Panc1 (cell line): ENCODE data around the gene SLC4A4.

Experiments
- CTCF ChIP-seq: fragments of 450-650 bp; IDR thresholded peaks from 2 replicates; pipeline ENCODE4 v1.5.1; 2017; ENCODE audit warnings: mild to moderate bottlenecking
- POLR2AphosphoS5 ChIP-seq: IDR thresholded peaks from 2 replicates; pipeline ENCODE4 v1.6.1; 2012; ENCODE audit warnings: mild to moderate bottlenecking, low read depth, low read length, moderate library complexity
- SIN3A ChIP-seq: IDR thresholded peaks from 2 replicates; pipeline ENCODE4 v1.6.1; 2012; ENCODE audit warnings: low read depth, mild to moderate bottlenecking, low read length, moderate library complexity, borderline replicate concordance; ENCODE audit not compliant: insufficient read depth
- TCF7L2 ChIP-seq: IDR thresholded peaks from 2 replicates; pipeline ENCODE4 v1.6.1; 2011; ENCODE audit warnings: mild to moderate bottlenecking, low read depth, low read length, inconsistent platforms

DNA sequence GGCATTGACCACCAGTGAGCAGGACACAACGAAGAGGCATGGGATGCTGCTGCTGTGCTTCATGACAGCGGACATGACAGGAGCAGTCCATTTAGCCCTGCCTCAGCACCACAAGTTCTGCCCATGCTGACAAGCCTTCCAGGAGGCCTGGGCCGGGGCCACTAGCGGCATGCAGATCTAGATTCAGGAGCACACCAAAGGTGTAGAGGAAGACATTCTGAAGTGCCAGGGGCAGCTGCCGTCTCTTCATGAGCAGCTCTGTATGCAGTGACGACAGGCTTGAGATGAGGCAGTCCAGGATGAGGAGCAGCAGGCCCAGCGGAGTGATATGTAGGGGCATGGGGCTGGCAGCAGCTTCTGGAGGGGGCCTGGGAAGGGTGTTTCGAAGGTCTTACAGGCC, 38.5 kb upstream of the SLC4A4 start:
- TF ChIP-seq CTCF (no peak), TCF7L2 (no peak), SIN3A (no peak), POLR2AphosphoS5 (no peak)
